HPDE6-E6E7 (cell line): ENCODE data around the gene RNH1.
A peak's percentile ranks its signal among the peaks of the same experiment; 100 is the strongest.
"Not testable (repeated sequence)": the region's sequence is repeated elsewhere in the genome, so short reads cannot be mapped to it uniquely, and the experiment has no call there.

Source experiments
- DNase-seq: peaks from one replicate; pipeline ENCODE4 v3.0.0; 2011; ENCODE audit warnings: missing footprints; ENCODE audit errors: extremely low spot score

Gene RNH1

DNA sequence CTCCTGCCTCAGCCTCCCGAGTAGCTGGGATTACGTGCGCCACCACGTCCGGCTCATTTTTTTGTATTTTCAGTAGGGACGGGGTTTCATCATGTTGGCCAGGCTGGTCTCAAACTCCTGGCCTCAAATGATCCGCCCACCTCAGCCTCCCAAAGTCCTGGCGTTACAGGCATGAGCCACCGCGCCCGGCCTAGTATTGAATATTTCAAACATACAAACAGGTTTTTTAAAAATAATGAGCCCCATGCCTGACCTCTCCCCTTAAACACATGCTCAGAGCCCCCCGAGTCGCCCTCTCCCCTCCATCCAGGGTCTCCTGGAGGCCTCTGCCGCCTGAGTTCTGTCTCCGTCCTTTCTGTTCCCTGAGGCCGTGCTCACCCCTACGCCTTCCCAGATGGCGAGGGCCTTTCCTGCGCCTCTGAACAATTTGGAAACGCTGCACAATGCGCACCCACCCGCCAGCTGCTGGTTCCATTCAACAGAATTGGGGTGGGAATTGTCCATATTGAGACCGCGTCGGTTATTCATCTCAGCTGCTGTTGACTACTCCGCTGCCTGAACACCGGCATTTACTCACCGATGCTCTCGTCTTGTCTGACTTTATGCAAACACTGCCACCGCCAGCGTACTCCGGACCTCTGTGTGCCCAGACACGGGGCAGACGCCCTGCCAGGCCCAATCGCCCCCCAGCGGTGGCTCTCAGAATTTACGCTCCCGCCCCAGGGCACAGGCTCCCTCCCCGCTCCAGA is 13.6 kb upstream of the RNH1 start:
- no peak for DNase-seq

DNA sequence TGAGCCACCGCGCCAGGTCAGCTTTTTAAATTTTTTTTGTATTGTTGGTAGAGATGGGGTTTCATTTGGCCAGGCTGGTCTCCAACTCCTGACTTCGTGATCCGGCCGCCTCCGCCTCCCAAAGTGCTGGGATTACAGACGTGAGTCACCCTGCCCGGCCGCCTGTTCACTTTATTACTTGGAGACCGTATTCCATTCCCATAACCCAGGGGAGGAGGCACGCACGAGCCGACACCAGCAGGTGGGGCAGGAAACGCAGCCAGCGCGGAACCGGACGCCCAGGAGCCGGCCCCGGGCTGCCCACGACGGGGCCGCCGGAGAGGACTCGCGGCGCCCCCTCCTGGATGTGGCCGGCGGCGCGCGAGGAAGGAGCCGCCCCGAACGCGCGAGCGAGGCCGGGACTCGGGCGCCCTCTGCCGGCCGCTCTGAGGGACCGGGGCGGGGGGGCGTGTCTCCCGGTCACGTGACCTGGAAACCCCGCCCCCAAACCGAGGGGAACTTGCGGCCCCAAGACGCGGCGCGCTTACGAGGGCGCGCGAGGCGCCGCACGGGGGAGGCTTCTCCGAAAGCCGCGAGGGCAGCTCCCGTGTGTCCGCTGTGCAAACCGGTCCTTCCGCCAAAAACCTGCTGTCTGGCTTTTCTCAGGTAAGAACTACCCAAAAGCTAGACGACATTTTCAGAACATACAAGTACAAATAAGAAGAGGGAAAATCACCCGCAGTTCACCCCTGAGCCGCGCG is 11.6 kb upstream of the RNH1 start:
- DNase-seq = peak; percentile 87

DNA sequence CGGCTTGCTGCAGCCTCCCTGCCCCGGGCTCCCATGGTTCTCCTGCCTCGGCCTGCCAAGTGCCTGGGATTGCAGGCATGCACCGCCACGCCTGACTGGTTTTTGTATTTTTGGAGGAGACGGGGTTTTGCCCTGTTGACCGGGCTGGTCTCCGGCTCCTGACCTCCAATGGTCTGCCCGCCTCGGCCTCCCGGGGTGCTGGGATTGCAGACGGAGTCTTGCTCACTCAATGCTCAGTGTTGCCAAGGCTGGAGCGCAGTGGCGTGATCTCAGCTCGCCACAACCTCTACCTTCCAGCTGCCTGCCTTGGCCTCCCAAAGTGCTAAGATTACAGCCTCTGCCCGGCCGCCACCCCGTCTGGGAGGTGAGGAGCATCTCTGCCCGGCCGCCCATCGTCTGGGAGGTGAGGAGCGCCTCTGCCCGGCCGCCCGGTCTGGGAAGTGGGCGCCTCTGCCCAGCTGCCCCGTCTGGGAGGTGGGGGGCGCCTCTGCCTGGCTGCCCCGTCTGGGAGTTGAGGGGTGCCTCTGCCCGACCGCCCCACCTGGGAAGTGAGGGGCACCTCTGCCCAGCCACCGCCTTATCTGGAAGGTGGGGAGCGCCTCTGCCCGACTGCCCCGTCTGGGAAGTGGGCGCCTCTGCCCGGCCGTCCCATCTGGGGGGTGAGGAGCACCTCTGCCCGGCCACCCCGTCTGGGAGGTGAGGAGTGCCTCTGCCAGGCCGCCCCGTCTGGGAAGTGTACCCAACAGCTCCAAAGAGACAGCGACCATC is 10.1 kb upstream of the RNH1 start:
- DNase-seq = not testable (repeated sequence)

DNA sequence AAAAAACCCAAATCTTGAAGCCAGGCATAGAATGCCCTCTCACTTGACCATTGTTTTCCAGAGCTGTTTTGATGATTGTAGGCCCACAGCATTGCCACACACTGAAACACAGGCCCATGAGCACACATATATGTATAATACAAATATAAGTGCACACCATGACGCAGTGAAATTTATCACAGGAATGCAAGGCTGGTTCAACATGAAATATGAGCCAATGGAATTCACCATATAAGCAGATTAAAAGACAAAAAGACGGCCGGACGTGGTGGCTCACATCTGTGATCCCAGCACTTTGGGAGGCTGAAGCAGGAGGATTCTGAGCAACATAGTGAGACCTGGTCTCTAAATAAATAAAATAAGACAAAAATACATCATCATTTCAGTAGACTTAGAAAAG is 9.4 kb upstream of the RNH1 start:
- no peak for DNase-seq

DNA sequence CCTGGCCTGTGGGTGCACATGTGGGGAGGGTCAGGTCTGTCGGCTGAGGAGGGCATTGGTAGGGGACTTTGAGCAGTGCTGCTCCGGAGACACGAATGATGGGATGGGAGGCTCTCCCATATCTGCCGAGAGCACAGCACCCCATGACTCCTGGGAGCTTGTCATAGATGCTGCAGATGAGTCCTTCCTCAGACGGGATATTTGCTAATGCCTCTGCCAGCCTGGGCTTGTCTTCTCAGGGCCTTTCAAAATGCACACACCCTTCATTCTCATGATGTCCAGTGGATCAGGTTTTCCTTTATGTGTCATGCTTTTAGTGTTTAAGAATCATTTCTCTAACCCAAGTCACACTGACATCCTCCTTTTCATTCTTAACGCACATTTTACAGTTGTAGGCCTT is 8.1 kb upstream of the RNH1 start:
- peak; percentile 97 for DNase-seq

DNA sequence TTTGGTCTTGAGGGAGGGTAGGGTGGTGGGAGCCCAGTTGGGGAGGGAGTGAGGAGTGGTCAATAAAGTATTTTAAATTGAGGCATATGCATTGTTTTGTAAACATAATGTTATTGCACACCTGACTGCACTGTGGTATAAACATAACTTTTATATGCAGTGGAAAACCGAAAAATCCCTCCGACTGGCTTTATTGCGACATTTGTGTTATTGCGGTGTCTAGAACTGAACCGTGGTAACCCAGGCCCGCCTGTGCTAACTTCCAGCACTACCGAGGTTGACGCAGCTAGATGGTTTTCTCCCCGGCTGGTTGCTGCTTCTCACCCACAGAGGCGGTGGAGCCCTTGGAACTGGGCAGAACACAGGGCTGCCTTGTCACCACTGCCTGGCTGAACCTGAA is 7.6 kb upstream of the RNH1 start:
- DNase-seq = no peak

DNA sequence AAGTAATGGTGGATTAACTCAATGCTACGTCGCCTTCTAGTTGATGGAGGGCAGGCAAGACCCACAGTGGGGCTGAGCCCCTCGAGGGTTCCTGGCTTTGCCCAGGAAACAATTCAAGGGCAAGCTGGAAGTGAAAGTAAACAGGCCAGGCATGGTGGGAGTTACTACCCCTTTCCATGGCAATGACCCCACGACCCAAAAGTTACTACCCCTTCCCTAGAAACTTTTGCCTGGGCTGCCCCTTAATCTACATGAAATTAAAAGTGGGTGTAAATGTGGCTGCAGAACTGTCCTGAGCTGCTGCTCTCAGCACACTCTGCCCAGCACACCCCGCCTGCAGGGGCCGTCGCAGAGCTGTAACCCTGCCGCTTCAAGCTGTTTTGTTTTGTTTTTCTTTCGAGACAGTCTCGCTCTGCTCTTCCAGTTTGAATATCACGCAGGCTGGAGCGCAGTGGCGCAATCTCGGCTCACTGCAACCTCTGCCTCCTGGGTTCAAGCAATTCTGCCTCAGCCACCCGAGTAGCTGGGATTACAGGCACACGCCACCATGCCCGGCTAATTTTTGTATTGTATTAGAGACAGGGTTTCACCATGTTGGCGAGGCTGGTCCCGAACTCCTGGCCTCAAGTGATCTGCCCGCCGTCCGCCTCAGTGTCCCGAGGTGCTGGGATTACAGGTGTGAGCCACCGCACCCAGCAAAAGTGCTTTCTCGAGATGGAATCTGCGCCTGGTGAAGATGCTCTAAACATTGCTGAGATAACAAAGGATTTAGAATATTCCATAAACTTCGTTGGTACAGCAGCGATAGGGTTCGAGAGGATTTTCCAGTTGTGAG is 5.9 kb upstream of the RNH1 start:
- no peak for DNase-seq

DNA sequence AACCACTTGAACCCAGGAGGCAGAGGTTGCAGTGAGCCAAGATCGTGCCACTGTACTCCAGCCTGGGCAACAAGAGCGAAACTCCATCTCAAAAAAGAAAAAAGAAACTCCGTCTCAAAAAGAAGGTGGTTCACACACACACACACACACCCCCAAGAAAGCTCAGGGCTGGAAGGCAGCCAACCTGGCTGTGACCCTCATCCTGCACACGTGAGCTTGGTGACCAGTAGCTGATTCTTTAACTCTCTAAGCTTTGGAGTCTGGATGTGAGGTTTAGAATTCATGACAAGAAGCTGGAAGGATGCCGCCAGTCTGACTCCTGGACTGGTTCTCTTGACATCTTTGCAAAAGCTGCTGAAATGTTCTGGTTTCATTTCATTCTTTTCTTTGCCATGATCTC is 1.9 kb upstream of the RNH1 start:
- no peak for DNase-seq

- no peak for DNase-seq
Observed at GRCh38 chr11:507727-508515, 879 bp upstream of the RNH1 start.

GRCh38 chr11:506238-506994 is 626 bp downstream of the RNH1 start:
- peak; percentile 90 for DNase-seq

- DNase-seq = no peak
Observed at GRCh38 chr11:504994-505344, 2.1 kb downstream of the RNH1 start.

- no peak for DNase-seq
Observed at GRCh38 chr11:504053-504993, 2.7 kb downstream of the RNH1 start.

GRCh38 chr11:503179-503981 is 3.7 kb downstream of the RNH1 start:
- no peak for DNase-seq

DNA sequence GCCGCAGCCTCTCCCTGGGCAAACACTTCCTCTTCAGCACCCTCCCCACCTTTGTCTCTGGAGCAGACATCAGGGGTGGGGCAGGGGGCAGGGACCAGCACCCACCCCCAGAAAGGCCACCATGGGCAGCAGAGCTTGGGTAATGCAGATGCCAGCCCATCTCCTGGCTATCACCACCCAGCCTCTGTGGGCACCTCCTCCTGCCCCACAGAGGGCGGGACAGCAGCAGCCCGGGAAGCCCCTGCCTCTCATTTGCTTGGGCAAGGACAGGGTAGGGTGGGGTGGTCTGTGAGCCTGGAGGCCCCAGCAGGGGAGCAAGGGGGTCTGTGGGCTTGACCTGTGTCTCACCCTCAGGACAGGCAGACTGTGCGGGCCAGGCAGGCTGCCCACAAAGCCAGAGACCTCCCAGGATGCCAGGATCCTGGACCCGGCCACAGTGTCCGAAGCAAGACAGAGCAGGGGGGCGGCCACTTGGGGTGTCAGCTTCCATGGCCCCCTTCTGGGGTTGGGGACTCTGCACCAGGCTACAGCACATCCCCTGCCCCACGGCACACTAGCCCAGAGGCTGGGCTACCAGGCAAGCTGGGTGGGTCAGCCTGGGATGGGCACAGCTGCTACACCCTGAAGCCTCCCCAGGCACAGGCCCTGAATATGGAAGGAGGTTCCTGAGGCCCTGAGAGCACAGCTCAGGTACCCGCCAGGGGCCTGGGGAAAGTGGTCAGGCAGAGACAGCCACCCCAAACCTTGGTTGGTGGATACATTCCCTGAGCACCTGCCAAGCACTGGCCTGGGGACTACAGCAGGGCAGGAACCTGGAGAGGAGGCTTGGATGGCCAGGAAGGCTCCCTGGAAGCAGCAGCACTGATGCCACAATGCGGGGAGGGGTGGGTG is 4.5 kb downstream of the RNH1 start:
- DNase-seq = no peak

GRCh38 chr11:501683-502287 is 5.3 kb downstream of the RNH1 start:
- no peak for DNase-seq

DNA sequence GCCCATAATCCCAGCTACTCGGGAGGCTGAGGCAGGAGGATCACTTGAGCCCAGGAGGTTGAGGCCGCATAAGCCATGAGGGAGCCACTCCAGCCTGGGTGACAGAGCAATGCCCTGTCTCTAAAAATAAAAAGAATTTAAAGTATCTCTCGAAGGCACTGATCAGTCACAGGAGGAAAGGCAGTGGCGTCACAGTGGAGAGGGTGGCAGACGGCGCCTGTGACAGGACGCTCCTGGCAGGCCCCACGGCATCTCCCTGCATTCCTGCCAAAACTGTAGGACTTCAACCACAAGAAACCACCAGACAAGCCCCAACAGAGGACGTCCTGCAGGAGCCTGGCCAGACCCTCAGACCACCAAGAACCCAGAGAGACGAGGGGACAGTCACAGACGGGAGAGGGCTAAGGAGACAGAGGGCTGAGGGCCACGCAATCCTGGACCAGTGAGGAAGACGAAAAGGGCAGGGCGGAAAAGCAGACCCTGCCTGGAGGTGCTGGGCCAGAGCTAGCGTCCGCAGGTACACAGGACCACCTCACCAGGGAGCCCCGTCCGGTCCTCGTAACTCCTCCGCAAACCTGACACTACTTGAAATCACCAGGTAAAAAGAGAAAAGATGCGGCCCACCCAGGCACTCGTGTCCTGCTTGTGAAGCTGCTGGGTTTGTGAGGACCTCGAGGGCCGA is 5.9 kb downstream of the RNH1 start:
- DNase-seq = no peak
